HUES48 (cell line): ENCODE measurements around the gene PHF13.
"Not testable (repeated sequence)": the region's sequence is repeated elsewhere in the genome, so short reads cannot be mapped to it uniquely, and the experiment has no call there.

Experiments used
- H3K27ac ChIP-seq: one replicate; pipeline ENCODE4 v1.7.0; 2013; ENCODE audit warnings: low read depth, low read length, inconsistent platforms
- H3K27me3 ChIP-seq: 2 replicates; pipeline ENCODE4 v1.6.1; 2013; ENCODE audit warnings: mild to moderate bottlenecking, low read length; ENCODE audit not compliant: control insufficient read depth, insufficient read depth
- H3K36me3 ChIP-seq: 2 replicates; pipeline ENCODE4 v1.6.1; 2013; ENCODE audit warnings: low read length; ENCODE audit not compliant: control insufficient read depth, insufficient read depth
- H3K4me1 ChIP-seq: 2 replicates; pipeline ENCODE4 v1.6.1; 2013; ENCODE audit warnings: mild to moderate bottlenecking, low read length; ENCODE audit not compliant: control insufficient read depth, insufficient read depth
- H3K4me3 ChIP-seq: 2 replicates; pipeline ENCODE4 v1.5.1; 2013; ENCODE audit warnings: mild to moderate bottlenecking, low read depth, low read length
- H3K9ac ChIP-seq: 2 replicates; pipeline ENCODE4 v1.6.1; 2013; ENCODE audit warnings: mild to moderate bottlenecking, low read depth, low read length, moderate library complexity
- H3K9me3 ChIP-seq: 2 replicates; pipeline ENCODE4 v1.6.1; 2013; ENCODE audit warnings: low read length; ENCODE audit not compliant: control insufficient read depth, insufficient read depth

Gene PHF13

DNA sequence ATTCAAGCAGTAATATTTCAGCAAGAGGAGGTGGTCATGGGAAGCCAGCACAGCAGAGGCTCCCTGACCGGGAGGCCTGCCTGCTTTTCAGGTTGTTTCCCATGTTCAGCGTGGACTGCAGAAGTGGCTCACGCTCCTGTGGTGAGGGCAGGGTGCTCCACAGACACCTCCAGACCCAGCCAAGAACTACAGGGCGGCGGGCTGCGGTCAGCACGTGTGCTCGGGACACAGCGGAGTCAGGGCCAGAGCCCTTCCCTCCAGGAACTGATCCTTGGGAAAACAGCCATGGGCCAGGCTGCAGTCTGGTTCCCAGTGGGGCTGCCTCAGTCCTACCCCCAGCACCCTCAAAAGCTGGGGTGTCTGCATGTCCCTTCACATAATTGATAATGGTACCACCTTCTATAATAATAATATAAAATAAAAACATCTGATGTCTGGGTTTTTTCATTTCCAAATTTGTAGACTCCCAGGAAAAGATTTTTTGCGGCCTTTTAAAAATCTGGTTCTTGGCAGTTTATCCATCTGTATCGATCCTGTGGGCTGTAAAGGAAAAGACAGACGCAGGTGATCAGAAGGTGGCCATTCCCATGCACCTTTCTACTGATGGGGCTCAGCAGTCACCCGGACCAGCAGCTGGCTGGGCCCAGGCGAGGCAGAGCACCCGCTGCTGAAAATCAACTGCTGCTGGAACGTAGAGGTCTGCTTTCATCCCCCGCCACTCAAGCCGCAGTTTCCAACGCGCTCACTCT lies 21.8 kb downstream of the PHF13 start:
- Histone ChIP-seq H3K9ac (no peak overlapping the region), H3K36me3 (peaks cover 80% of the 10 kb centered on the region), H3K27me3 (no peaks in the 10 kb centered on the region), H3K9me3 (no peaks in the 10 kb centered on the region), H3K4me3 (no peak overlapping the region), H3K4me1 (no peaks in the 10 kb centered on the region), H3K27ac (no peak overlapping the region)

DNA sequence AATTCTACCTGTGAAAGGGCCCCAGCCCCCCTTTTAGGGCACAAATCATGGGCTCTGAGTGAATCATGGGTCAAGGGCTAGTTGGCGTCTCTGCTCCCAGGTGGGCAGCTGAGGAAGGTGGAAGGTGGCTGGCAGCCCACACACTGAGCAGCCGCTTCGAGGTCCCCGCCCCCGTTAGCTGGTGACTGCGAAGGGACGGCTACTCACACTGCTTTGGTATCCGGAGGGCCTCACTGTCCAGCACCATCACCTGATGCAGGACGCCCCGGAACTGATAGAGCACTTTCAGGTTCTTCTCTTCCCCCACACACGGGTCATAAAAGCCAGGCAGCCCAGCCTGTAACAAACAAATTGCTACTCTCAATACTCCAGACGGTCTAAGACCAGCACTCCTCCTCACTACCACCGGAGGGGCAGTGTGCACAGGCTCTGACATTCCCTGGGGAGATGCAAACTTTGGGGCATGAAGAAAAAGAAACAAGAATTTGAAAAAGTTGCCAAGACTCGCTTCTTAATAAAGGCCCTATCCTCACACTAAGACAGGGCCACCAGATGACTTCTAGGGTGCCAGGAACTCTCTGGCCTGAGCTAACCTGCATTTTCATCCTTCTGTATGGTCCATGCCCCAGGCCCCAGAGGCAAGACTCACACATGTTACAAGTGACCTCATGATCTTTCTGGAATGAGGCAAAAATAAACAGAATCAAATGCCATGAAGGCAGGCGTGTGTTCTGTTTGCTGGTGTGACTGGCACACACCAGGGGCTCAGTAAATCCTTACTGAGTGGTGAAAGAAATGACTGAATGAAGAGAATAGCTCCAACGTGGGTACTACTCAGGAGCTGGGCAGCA lies 22.6 kb downstream of the PHF13 start:
- Histone ChIP-seq H3K4me3 (no peak overlapping the region), H3K4me1 (no peaks in the 10 kb centered on the region), H3K9ac (no peak overlapping the region), H3K27ac (no peak overlapping the region), H3K9me3 (no peaks in the 10 kb centered on the region), H3K27me3 (no peaks in the 10 kb centered on the region), H3K36me3 (peaks cover 86% of the 10 kb centered on the region)

GRCh38 chr1:6636778-6637177 lies 23.2 kb downstream of the PHF13 start:
- not testable (repeated sequence) for H3K9me3 ChIP-seq, H3K4me1 ChIP-seq, H3K4me3 ChIP-seq, H3K9ac ChIP-seq, H3K27me3 ChIP-seq, H3K27ac ChIP-seq
- H3K36me3 ChIP-seq = peaks cover 90% of the 10 kb centered on the region

DNA sequence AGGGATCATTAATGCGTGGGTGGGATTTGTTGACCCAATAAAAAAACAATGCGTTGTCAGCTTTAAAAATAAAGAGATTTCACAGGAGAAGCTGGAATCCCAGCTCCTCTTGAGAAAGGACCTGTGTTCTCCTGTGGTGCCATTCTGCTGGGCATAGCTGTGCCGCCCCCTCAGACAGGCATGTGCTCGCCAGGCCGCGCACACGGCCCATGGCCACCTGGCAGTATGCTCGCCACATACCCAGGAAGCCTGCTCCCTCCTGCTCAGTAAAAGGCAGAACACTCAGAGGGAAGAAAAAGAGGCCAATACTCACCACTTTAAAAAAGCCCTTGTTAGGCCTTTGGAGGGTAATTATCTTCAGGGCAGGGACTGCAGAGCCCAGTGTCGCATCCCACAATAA lies 24.2 kb downstream of the PHF13 start:
- Histone ChIP-seq H3K36me3 (peaks cover 93% of the 10 kb centered on the region), H3K9ac (no peak overlapping the region), H3K27ac (no peak overlapping the region), H3K4me1 (no peaks in the 10 kb centered on the region), H3K27me3 (no peaks in the 10 kb centered on the region), H3K9me3 (no peaks in the 10 kb centered on the region), H3K4me3 (no peak overlapping the region)

DNA sequence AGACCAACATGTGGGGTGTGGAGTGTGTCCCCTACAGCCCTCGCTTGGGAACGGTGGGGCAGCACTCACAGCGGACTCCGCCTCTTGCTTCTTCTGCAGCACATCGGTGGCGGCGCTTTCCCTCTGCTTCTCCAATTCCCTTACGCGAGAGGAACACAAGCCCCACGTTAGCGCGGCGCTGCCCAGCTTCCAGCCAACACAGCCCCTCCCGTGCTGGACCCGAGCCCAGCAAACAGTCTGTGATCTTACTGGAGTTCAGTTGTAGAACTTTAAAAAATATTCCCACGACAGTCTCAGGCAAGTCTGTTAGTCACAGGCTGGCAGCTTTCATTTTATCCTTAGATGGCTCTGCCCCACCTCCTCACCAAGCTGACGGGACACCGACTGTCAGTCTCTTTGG lies 24.7 kb downstream of the PHF13 start:
- no peaks in the 10 kb centered on the region for H3K9me3 ChIP-seq
- peaks cover 91% of the 10 kb centered on the region for H3K36me3 ChIP-seq
- no peak overlapping the region for H3K9ac ChIP-seq
- H3K4me1 ChIP-seq = no peaks in the 10 kb centered on the region
- H3K4me3 ChIP-seq = no peak overlapping the region
- no peaks in the 10 kb centered on the region for H3K27me3 ChIP-seq
- no peak overlapping the region for H3K27ac ChIP-seq

GRCh38 chr1:6640867-6641266 lies 27.3 kb downstream of the PHF13 start:
- H3K27ac ChIP-seq, H3K4me3 ChIP-seq, H3K9ac ChIP-seq, H3K9me3 ChIP-seq, H3K4me1 ChIP-seq, H3K27me3 ChIP-seq: not testable (repeated sequence)
- peaks cover 91% of the 10 kb centered on the region for H3K36me3 ChIP-seq

GRCh38 chr1:6645018-6645417 lies 31.5 kb downstream of the PHF13 start:
- Histone ChIP-seq H3K36me3 (peaks cover 61% of the 10 kb centered on the region), H3K27me3 (no peaks in the 10 kb centered on the region), H3K9ac (no peak overlapping the region), H3K9me3 (no peaks in the 10 kb centered on the region), H3K27ac (no peak overlapping the region), H3K4me1 (peaks cover 3% of the 10 kb centered on the region; the same call in 1 of the 2 replicates), H3K4me3 (no peak overlapping the region)

- no peak overlapping the region for H3K4me3 ChIP-seq
- no peaks in the 10 kb centered on the region for H3K27me3 ChIP-seq
- H3K27ac ChIP-seq = no peak overlapping the region
- H3K9ac ChIP-seq = no peak overlapping the region
- H3K9me3 ChIP-seq = no peaks in the 10 kb centered on the region
- H3K4me1 ChIP-seq = peaks cover 3% of the 10 kb centered on the region; the same call in 1 of the 2 replicates
- peaks cover 62% of the 10 kb centered on the region for H3K36me3 ChIP-seq
Measured at GRCh38 chr1:6646499-6647148, 33.1 kb downstream of the PHF13 start.

DNA sequence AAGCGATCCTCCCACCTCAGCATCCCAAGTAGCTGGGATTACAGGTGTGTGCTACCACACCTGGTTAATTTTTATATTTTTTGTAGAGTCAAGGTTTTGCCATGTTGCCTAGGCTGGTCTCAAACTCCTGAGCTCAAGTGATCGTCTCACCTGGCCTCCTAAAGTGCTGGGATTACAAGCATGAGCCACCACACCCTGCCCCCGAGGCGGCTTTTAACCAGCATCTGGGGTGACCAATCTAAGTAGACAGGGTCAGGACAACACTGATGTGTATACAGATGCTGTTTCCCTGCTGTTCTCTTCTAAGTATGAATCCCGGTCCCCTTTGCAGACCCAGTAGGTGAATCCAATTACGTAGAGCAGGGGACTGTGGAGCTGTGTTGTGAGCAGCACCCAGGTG lies 35.0 kb downstream of the PHF13 start:
- no peaks in the 10 kb centered on the region for H3K27me3 ChIP-seq
- peaks cover 65% of the 10 kb centered on the region for H3K36me3 ChIP-seq
- H3K4me1 ChIP-seq = peaks cover 3% of the 10 kb centered on the region; the same call in 1 of the 2 replicates
- no peak overlapping the region for H3K9ac ChIP-seq
- H3K9me3 ChIP-seq = no peaks in the 10 kb centered on the region
- no peak overlapping the region for H3K4me3 ChIP-seq
- no peak overlapping the region for H3K27ac ChIP-seq

GRCh38 chr1:6651909-6652308 lies 38.4 kb downstream of the PHF13 start:
- Histone ChIP-seq H3K27me3 (no peaks in the 10 kb centered on the region), H3K9ac (no peak overlapping the region), H3K36me3 (peaks cover 51% of the 10 kb centered on the region), H3K27ac (no peak overlapping the region), H3K9me3 (no peaks in the 10 kb centered on the region), H3K4me3 (no peak overlapping the region), H3K4me1 (no peaks in the 10 kb centered on the region; the same call in 1 of the 2 replicates)

GRCh38 chr1:6652986-6653385 lies 39.5 kb downstream of the PHF13 start:
- Histone ChIP-seq H3K27me3 (no peaks in the 10 kb centered on the region), H3K4me3 (no peak overlapping the region), H3K27ac (no peak overlapping the region), H3K4me1 (no peaks in the 10 kb centered on the region), H3K9me3 (no peaks in the 10 kb centered on the region), H3K9ac (no peak overlapping the region), H3K36me3 (peaks cover 57% of the 10 kb centered on the region)
